Pancreas (tissue), 10 donors: ENCODE data around the gene CDK6. TPM values are rescaled to one million over a fixed set of nuclear protein-coding genes. Genes with fewer than 3 reads are reported as not detected.

Source experiments
- ATAC-seq, 4 donors: fragments of 200-7000 bp; cut with Tn5 transposase; one replicate each; pipeline versions ENCODE4 v1.8.0 to v1.9.1; 2020; ENCODE audit warnings: mild to moderate bottlenecking in 4 of 4, moderate library complexity in 4 of 4
- DNase-seq, 6 donors: peaks; one replicate each; pipeline ENCODE4 v3.0.0-alpha.2; 2020
- FAIRE-seq: peaks from 2 replicates; lab custom pipeline; 2012; peaks lifted over from hg19 to GRCh38; lab: Jason Lieb, UNC
- H3K27ac ChIP-seq, 4 donors: fragments of 200-600 bp; sonication (generic); 1 replicate in 3 of 4; 2 replicates in 1 of 4; pipeline versions ENCODE4 v1.5.0 to v1.8.0; 2020
- H3K27me3 ChIP-seq, 4 donors: fragments of 200-600 bp; one replicate each; pipeline ENCODE4 v1.8.0; 2021
- H3K36me3 ChIP-seq, 3 donors: fragments of 200-600 bp; sonication (generic) in 1 of 3; one replicate each; pipeline versions ENCODE4 v1.5.0 to v1.8.0; 2020 to 2021
- H3K4me1 ChIP-seq, 3 donors: fragments of 200-600 bp; one replicate each; pipeline ENCODE4 v1.8.0; 2021
- H3K4me3 ChIP-seq, 4 donors: fragments of 200-600 bp; sonication (generic) in 2 of 4; one replicate each; pipeline versions ENCODE4 v1.5.0 to v1.8.0; 2020 to 2021
- H3K9me3 ChIP-seq, 4 donors: fragments of 200-600 bp; one replicate each; pipeline ENCODE4 v1.8.0; 2021
- CTCF ChIP-seq, 4 donors: fragments of 200-600 bp; sonication (generic) in 3 of 4; IDR thresholded peaks; one replicate each; pipeline versions ENCODE4 v1.5.0 to v1.8.0; 2021; ENCODE audit warnings: antibody characterized with exemption in 4 of 4
- WGBS, 2 donors: extraction: QIAGEN DNeasy Blood & Tissue Kit; methylation state at CpG; one replicate each; pipeline ENCODE4 v1.1.7; 2013; 5-methylcytosine and 5-hydroxymethylcytosine counted together
- intact Hi-C, 3 donors: fragments of 100-400 bp; cut with DNase I; formaldehyde crosslinking; loops; one replicate each; pipeline versions ENCODE4 v1.11.1 to v1.14.2; 2022
- polyA plus RNA-seq, 2 donors: library from polyadenylated mRNA; stranded (reverse); fragments of 200-250 nt; gene quantifications; one replicate each; pipeline ENCODE4 v1.2.3, GENCODE V29; 2013
- total RNA-seq, 6 donors: library from RNA; stranded (reverse); fragmentation: NEBNext Ultra II Directional in 4 of 6; extraction: Animal tissue kit (Norgen Biotek cat#: 25700) in 4 of 6; gene quantifications; one replicate each; pipeline versions ENCODE4 v1.2.1 to v1.2.4, GENCODE V29; 2021 to 2023
- donor health status: healthy with polysubstance abuse.
- donor health status: DM: no; HTN: no; CAD: no; lungs with moderate emphysema.
- donor health status: DM: no; HTN: no; CAD: no.
- donor health status: control.
- donor health status: control.
- donor health status: Bipolar disorder and iron deficiency.
- donor health status: DM: yes; HTN: yes; CAD: no.
- donor health status: DM: no; HTN: no; CAD: no.
- donor health status: DM: no; HTN: no; CAD: no.
- donor health status: DM: yes; HTN: yes; CAD: no.

The CDK6 gene
- total and polyA plus RNA-seq, 8 donors, result 2.4 to 33.4 (median 18.7) TPM

- WGBS, 2 donors, result 0 to 1% methylated on average over 46 to 53 of the region's 53 CpGs
- peak overlapping the region; percentile 63 to 85 (median 76) for H3K4me3 ChIP-seq
- ATAC-seq, result peak in 1 of 4 donors; percentile 1
- FAIRE-seq, result no peak
- H3K36me3 ChIP-seq, result no peaks in the 10 kb centered on the region
- no peaks in the 10 kb centered on the region for H3K27me3 ChIP-seq
- peak overlapping the region; percentile 34 to 89 (median 76) for H3K27ac ChIP-seq
- peak; percentile 16 to 80 (median 46) for DNase-seq
- intact Hi-C loops, result loop anchor here in 2 of 3 donors (5.0 to 10.0 kb wide), 3 partner anchors 130 to 207 kb away; no protein-coding TSS in a partner anchor
- H3K9me3 ChIP-seq, result no peaks in the 10 kb centered on the region
- peaks cover 0 to 21% (median 21%) of the 10 kb centered on the region in 3 donors for H3K4me1 ChIP-seq
- no peak for TF ChIP-seq CTCF (IDR thresholded peaks at IDR 0.05)
Measured at GRCh38 chr7:92834507-92835260, 1.7 kb downstream of the CDK6 start.

DNA sequence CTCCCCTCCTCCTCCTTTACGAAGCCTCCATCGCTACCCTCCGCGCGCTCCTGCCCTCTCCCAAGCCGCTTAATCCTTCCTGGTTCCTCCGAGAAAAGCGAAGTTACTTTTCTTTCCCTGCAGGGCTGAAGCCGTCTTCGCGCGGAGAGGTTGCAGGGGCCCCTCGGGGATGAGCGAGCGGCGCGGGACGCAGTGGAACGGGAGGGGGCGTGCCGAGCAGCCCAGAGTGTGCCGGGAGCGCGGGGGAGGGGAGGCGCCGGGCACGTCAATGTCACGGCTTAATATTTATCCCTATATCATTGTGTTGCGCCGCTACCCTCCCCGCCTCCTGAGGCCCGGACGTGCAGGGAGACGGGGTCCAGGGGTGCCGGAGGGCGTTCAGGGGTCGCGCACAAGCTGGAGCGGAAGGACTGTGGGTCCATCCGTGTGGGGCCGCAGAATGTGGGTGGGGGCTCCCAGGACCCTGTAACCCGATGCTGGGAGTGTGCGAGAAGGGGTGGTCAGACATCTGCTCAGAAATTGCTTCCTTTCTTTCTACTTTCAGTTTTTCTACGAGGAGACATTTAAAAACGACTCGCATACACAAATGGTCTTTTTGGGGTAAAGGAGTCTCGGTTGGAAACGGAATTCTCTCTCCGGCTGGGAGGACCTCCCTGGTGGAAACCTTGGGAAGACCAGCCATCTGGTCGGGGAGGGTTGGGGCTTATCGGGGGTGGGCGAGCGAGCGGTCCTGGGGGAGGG lies 2.4 kb downstream of the CDK6 start:
- DNase-seq (peak; percentile 74 to 90 (median 82)), ATAC-seq (peak; percentile 72 to 80 (median 76)), FAIRE-seq (no peak)
- TF ChIP-seq CTCF (IDR thresholded peaks at IDR 0.05), result no peak
- Histone ChIP-seq H3K36me3 (no peaks in the 10 kb centered on the region), H3K27ac (peak overlapping the region; percentile 34 to 89 (median 76)), H3K4me3 (peak overlapping the region; percentile 63 to 85 (median 76)), H3K27me3 (no peaks in the 10 kb centered on the region), H3K9me3 (no peaks in the 10 kb centered on the region), H3K4me1 (peaks cover 0 to 29% (median 28%) of the 10 kb centered on the region in 3 donors)
- intact Hi-C loops, result loop anchor here in 2 of 3 donors (5.0 to 10.0 kb wide), 3 partner anchors 129 to 207 kb away; no protein-coding TSS in a partner anchor
- WGBS, 2 donors, result 0 to 1% methylated on average over 54 of the region's 54 CpGs

- no peaks in the 10 kb centered on the region for H3K9me3 ChIP-seq
- peak overlapping the region; percentile 63 to 85 (median 76) for H3K4me3 ChIP-seq
- H3K27ac ChIP-seq, result peak overlapping the region; percentile 34 to 89 (median 76)
- H3K27me3 ChIP-seq, result no peaks in the 10 kb centered on the region
- DNase-seq (peak; percentile 86 to 94 (median 90)), ATAC-seq (peak; percentile 76 to 87 (median 86)), FAIRE-seq (no peak)
- no peaks in the 10 kb centered on the region for H3K36me3 ChIP-seq
- intact Hi-C loops, result loop anchor here in 2 of 3 donors (5.0 to 10.0 kb wide), 3 partner anchors 128 to 206 kb away; no protein-coding TSS in a partner anchor
- peaks cover 0 to 36% (median 35%) of the 10 kb centered on the region in 3 donors for H3K4me1 ChIP-seq
- WGBS, 2 donors, result 0% methylated on average over 70 to 83 of the region's 83 CpGs
- peak; percentile 73 to 88 (median 80) for TF ChIP-seq CTCF (IDR thresholded peaks at IDR 0.05)
Measured at GRCh38 chr7:92833024-92833765, 3.2 kb downstream of the CDK6 start.

DNA sequence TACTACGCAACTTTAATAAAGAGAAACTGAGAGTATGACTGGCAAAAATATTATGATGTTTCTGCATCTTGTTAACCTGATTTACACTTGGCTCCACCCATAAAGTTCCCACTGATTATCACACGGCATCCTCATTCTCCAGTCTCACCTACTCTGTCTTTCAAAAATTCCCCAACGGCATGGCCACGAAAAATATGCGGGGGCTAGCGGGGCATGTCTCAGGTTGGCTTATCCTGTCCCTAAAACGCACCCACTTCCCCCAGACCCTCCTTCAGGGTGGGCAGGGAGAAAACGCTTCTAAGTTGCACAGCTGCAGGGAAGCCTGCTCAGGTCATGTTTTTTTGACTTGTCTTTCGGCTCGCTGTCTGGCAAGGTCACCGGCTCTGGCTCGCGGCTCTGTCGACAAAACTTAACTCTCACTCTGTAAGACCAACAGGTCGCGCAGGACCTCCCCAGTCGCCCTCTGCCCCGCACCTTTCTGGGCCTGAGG lies 3.8 kb downstream of the CDK6 start:
- FAIRE-seq (no peak), ATAC-seq (peak in 2 of 4 donors; percentile 0 to 1), DNase-seq (no peak)
- peak overlapping the region; percentile 63 to 85 (median 76) for H3K4me3 ChIP-seq
- TF ChIP-seq CTCF (IDR thresholded peaks at IDR 0.05), result no peak
- H3K27me3 ChIP-seq, result no peaks in the 10 kb centered on the region
- H3K9me3 ChIP-seq, result no peaks in the 10 kb centered on the region
- WGBS, 2 donors, result 5% methylated on average over 18 of the region's 18 CpGs
- peaks cover 0 to 42% (median 41%) of the 10 kb centered on the region in 3 donors for H3K4me1 ChIP-seq
- H3K27ac ChIP-seq, result peak overlapping the region; percentile 34 to 89 (median 76)
- no peaks in the 10 kb centered on the region for H3K36me3 ChIP-seq
- intact Hi-C loops, result loop anchor here in 2 of 3 donors (5.0 to 10.0 kb wide), 3 partner anchors 128 to 205 kb away; no protein-coding TSS in a partner anchor
